Smooth muscle cell (in vitro differentiated cells): ENCODE measurements around the gene ENTR1. TPM values are rescaled to one million over a fixed set of nuclear protein-coding genes. Genes with fewer than 3 reads are reported as not detected.

Experiments used
- DNase-seq: peaks from one replicate; lab custom pipeline; 2025; ENCODE audit not compliant: unreplicated experiment; lab: John Stamatoyannopoulos, UW
- H2AFZ ChIP-seq: fragments of 200-600 bp; sonication (generic); 2 replicates; pipeline ENCODE4 v1.6.0; 2016; ENCODE audit warnings: antibody characterized with exemption, low read depth, mild to moderate bottlenecking
- H3F3A ChIP-seq: fragments of 200-600 bp; sonication (generic); 2 replicates; pipeline ENCODE4 v1.6.0; 2017; ENCODE audit warnings: antibody characterized with exemption, low read depth
- H3K27ac ChIP-seq: fragments of 200-600 bp; sonication (generic); 2 replicates; pipeline ENCODE4 v1.5.1; 2016; ENCODE audit warnings: low read depth, mild to moderate bottlenecking
- H3K27me3 ChIP-seq: fragments of 200-600 bp; sonication (generic); 2 replicates; pipeline ENCODE4 v1.6.1; 2016; ENCODE audit warnings: low read depth, mild to moderate bottlenecking
- H3K36me3 ChIP-seq: fragments of 200-600 bp; sonication (generic); 2 replicates; pipeline ENCODE4 v1.5.1; 2016; ENCODE audit warnings: low read depth
- H3K4me1 ChIP-seq: fragments of 200-600 bp; sonication (generic); 2 replicates; pipeline ENCODE4 v1.5.1; 2016; ENCODE audit warnings: low read depth
- H3K4me2 ChIP-seq: fragments of 200-600 bp; sonication (generic); 2 replicates; pipeline ENCODE4 v1.6.0; 2016; ENCODE audit warnings: mild to moderate bottlenecking
- H3K4me3 ChIP-seq: fragments of 200-600 bp; sonication (generic); 2 replicates; pipeline ENCODE4 v1.5.1; 2016; ENCODE audit warnings: mild to moderate bottlenecking
- H3K79me2 ChIP-seq: fragments of 200-600 bp; sonication (generic); 2 replicates; pipeline ENCODE4 v1.6.0; 2016; ENCODE audit warnings: low read depth, mild to moderate bottlenecking
- H3K9ac ChIP-seq: fragments of 200-600 bp; sonication (generic); 2 replicates; pipeline ENCODE4 v1.6.0; 2016; ENCODE audit warnings: low read depth
- H3K9me3 ChIP-seq: fragments of 200-600 bp; sonication (generic); replicated peaks from 2 replicates; pipeline ENCODE4 v1.5.1; 2016; ENCODE audit warnings: low read depth
- H4K20me1 ChIP-seq: fragments of 200-600 bp; sonication (generic); 2 replicates; pipeline ENCODE4 v1.6.0; 2016; ENCODE audit warnings: low read depth
- CTCF ChIP-seq: fragments of 200-600 bp; sonication (generic); IDR thresholded peaks from 2 replicates; pipeline ENCODE4 v1.5.1; 2017; ENCODE audit warnings: borderline replicate concordance, mild to moderate bottlenecking, antibody characterized with exemption; ENCODE audit not compliant: insufficient read depth, poor library complexity, severe bottlenecking
- WGBS: methylation state at CpG from one replicate; pipeline ENCODE4 v1.1.7; 2016; ENCODE audit warnings: low lambda C conversion rate; 5-methylcytosine and 5-hydroxymethylcytosine counted together
- polyA plus RNA-seq: library from polyadenylated mRNA; unstranded; fragments of >200 nt; fragmentation: Nextera tagmentation; extraction: Ambion mirVana; gene quantifications from 2 replicates; pipeline ENCODE4 v1.2.1, GENCODE V29; 2016
- total RNA-seq: library from RNA; depleted of rRNA; stranded (reverse); fragments of >200 nt; gene quantifications from 2 replicates; pipeline ENCODE4 v1.2.3, GENCODE V29; 2014

The ENTR1 gene
- total and polyA plus RNA-seq, 2 experiments from 2014 or later = 25.4 to 28.9 TPM

GRCh38 chr9:136364942-136365774 lies 45.3 kb downstream of the ENTR1 start:
- Histone ChIP-seq H3K9me3 (no peaks in the 10 kb centered on the region), H3K27me3 (no peaks in the 10 kb centered on the region), H3K4me2 (no peak overlapping the region), H3K36me3 (no peaks in the 10 kb centered on the region), H3F3A (no peaks in the 10 kb centered on the region), H3K4me1 (no peaks in the 10 kb centered on the region), H3K9ac (no peak overlapping the region), H2AFZ (no peak overlapping the region), H4K20me1 (peaks cover 7% of the 10 kb centered on the region), H3K79me2 (no peaks in the 10 kb centered on the region), H3K4me3 (no peak overlapping the region), H3K27ac (no peak overlapping the region)
- DNase-seq = no peak
- 85% methylated on average over 31 of the region's 31 CpGs for WGBS
- TF ChIP-seq CTCF = no peak

- 84% methylated on average over 45 of the region's 54 CpGs for WGBS
- H3K27me3 ChIP-seq = no peaks in the 10 kb centered on the region
- H2AFZ ChIP-seq = no peak overlapping the region
- H3F3A ChIP-seq = no peaks in the 10 kb centered on the region
- peaks cover 7% of the 10 kb centered on the region for H4K20me1 ChIP-seq
- no peak for DNase-seq
- no peak overlapping the region for H3K27ac ChIP-seq
- no peak overlapping the region for H3K9ac ChIP-seq
- H3K4me3 ChIP-seq = peak overlapping the region; percentile 95
- no peaks in the 10 kb centered on the region for H3K9me3 ChIP-seq
- H3K36me3 ChIP-seq = no peaks in the 10 kb centered on the region
- no peak for TF ChIP-seq CTCF
- H3K4me2 ChIP-seq = peak overlapping the region; percentile 95
- H3K4me1 ChIP-seq = no peaks in the 10 kb centered on the region
- H3K79me2 ChIP-seq = no peaks in the 10 kb centered on the region
These were observed 46.3 kb downstream of the ENTR1 start for GRCh38 chr9:136363949-136364748.

DNA sequence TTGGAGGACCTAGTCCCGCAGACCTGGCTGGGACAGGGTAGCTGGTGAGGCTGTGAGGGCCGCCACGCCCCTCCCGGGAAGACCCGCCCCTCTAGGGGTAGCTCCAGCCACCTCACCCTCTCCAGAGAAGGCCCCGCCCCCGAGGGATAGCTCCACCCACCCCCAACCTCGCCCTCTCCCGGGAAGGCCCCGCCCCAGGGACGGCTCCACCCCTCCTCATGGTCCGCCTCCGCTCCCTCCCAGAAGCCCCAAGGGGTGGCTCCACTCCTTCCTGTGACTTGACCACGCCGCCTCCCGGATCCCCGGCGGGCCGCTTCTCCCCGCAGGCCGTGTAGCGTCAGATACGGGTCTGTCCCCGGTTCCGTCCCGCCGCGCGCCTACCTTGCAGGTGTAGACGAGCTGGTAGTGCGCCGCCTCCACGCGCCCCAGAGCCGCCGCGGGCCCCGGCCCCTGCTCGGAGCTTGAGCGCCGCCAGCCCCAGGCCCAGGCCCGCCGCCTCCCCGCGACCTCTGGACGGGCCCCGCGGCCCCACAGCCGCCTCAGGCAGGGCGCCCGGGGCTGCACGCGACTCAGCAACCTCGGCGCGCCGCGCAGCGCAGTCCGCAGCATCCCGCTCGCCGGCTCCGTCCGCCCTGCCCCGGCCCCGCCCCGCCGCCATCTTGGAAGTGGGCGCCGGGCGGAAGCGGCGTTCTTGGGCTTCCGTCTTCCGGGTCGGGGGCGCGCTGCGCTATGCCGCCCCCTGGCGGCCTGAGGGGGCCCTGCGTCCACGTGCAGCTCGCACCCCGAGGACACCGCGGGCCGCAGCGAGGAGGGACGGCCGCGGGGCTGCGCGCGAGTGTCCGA lies 47.1 kb downstream of the ENTR1 start, which contains the start of gene DNLZ:
TSS of gene DNLZ (minus strand) at position 639 of the 843 bp plus-strand sequence. CDS start at position 609, 30 bp downstream.
- Histone ChIP-seq H3K79me2 (no peaks in the 10 kb centered on the region), H3K36me3 (no peaks in the 10 kb centered on the region), H3K4me3 (peak within 1 kb of the TSS; percentile 95), H3K4me2 (peak within 1 kb of the TSS; percentile 95), H3K4me1 (no peaks in the 10 kb centered on the region), H4K20me1 (peaks cover 7% of the 10 kb centered on the region), H3F3A (no peaks in the 10 kb centered on the region), H3K9me3 (no peaks in the 10 kb centered on the region), H3K27ac (no peak within 1 kb of the TSS), H3K9ac (no peak within 1 kb of the TSS), H3K27me3 (no peaks in the 10 kb centered on the region), H2AFZ (no peak within 1 kb of the TSS)
- peak; percentile 94 for DNase-seq
- peak; percentile 99 for TF ChIP-seq CTCF
- WGBS = 3% methylated on average over 78 of the region's 97 CpGs
